Measurements from ENCODE around the gene TRPV4.

DNA sequence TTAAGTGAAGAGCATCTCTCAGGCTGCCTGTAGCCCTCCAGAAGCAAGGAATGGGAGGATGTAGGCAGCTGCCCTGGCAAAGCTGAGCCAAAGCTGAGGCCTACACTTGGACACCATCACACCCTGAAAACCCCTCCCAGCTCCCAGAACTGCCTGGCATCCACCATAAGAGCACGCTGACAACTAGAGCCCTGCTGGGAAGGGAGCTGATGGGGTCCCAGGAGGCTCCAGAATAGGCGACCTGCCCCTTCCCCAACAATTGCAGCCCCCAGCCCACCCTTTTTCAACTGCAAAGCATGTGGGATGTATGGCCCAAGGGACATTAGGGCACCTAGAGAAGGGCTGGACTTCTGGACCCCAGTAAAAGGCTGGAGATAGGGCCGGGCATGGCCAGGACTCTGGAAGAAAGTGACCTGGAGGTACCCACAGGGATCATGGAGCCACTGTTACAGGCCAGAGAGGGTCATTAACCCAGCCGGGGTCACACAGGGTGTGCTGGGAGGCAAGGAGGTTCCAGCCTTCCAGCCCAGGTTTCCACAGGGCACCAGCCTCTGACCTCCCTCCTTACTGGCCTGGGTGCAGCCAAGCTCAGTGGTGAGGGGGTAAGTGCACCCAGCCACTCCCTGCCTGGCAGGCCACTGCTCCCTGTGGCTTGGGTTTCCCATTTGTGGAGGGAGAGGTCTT is 91.8 kb downstream of the TRPV4 start:
- TF ChIP-seq CTCF (IDR thresholded peaks at IDR 0.05; ENCODE audit: poor library complexity, severe bottlenecking) (no peak), EZH2 (IDR thresholded peaks at IDR 0.05; ENCODE audit: borderline replicate concordance, insufficient read depth, low read length, poor library complexity, severe bottlenecking) (no peak), TAF1 (IDR thresholded peaks at IDR 0.05; ENCODE audit: low read depth) (no peak), POLR2AphosphoS5 (IDR thresholded peaks at IDR 0.05) (no peak)
- TF ChIP-seq, protein P1, sequence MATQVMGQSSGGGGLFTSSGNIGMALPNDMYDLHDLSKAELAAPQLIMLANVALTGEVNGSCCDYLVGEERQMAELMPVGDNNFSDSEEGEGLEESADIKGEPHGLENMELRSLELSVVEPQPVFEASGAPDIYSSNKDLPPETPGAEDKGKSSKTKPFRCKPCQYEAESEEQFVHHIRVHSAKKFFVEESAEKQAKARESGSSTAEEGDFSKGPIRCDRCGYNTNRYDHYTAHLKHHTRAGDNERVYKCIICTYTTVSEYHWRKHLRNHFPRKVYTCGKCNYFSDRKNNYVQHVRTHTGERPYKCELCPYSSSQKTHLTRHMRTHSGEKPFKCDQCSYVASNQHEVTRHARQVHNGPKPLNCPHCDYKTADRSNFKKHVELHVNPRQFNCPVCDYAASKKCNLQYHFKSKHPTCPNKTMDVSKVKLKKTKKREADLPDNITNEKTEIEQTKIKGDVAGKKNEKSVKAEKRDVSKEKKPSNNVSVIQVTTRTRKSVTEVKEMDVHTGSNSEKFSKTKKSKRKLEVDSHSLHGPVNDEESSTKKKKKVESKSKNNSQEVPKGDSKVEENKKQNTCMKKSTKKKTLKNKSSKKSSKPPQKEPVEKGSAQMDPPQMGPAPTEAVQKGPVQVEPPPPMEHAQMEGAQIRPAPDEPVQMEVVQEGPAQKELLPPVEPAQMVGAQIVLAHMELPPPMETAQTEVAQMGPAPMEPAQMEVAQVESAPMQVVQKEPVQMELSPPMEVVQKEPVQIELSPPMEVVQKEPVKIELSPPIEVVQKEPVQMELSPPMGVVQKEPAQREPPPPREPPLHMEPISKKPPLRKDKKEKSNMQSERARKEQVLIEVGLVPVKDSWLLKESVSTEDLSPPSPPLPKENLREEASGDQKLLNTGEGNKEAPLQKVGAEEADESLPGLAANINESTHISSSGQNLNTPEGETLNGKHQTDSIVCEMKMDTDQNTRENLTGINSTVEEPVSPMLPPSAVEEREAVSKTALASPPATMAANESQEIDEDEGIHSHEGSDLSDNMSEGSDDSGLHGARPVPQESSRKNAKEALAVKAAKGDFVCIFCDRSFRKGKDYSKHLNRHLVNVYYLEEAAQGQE (IDR thresholded peaks at IDR 0.05; ENCODE audit: borderline replicate concordance) = no peak
